Trophoblast cell (in vitro differentiated cells and primary cell): Measurements from ENCODE around the gene ADCY3.

Experiments
- DNase-seq, 2 donors: peaks; one replicate each; pipeline ENCODE4 v3.0.0-alpha.2; 2016
- H2AFZ ChIP-seq: 2 replicates; pipeline ENCODE4 v1.6.1; 2013; ENCODE audit warnings: low read length, moderate library complexity, mild to moderate bottlenecking; ENCODE audit not compliant: insufficient read depth, poor library complexity
- H2AK5ac ChIP-seq: 2 replicates; pipeline ENCODE4 v1.6.1; 2013; ENCODE audit warnings: mild to moderate bottlenecking, low read length
- H2BK120ac ChIP-seq: 2 replicates; pipeline ENCODE4 v1.6.1; 2013; ENCODE audit warnings: low read length, mild to moderate bottlenecking, moderate library complexity; ENCODE audit not compliant: insufficient read depth, poor library complexity
- H2BK12ac ChIP-seq: 2 replicates; pipeline ENCODE4 v1.6.1; 2013; ENCODE audit warnings: mild to moderate bottlenecking, low read length, moderate library complexity
- H2BK5ac ChIP-seq: 2 replicates; pipeline ENCODE4 v1.6.1; 2013; ENCODE audit warnings: low read length, low read depth, moderate library complexity, mild to moderate bottlenecking; ENCODE audit not compliant: poor library complexity
- H3K14ac ChIP-seq: 2 replicates; pipeline ENCODE4 v1.6.1; 2013; ENCODE audit warnings: mild to moderate bottlenecking, low read length
- H3K18ac ChIP-seq: 2 replicates; pipeline ENCODE4 v1.6.1; 2013; ENCODE audit warnings: mild to moderate bottlenecking, low read length
- H3K23ac ChIP-seq: 2 replicates; pipeline ENCODE4 v1.6.1; 2013; ENCODE audit warnings: low read length
- H3K27ac ChIP-seq: 2 replicates; pipeline ENCODE4 v1.5.1; 2013; ENCODE audit warnings: low read depth, mild to moderate bottlenecking, inconsistent platforms, low read length, moderate library complexity
- H3K27me3 ChIP-seq: 2 replicates; pipeline ENCODE4 v1.6.1; 2013; ENCODE audit warnings: inconsistent platforms, mild to moderate bottlenecking, low read length, moderate library complexity; ENCODE audit not compliant: insufficient read depth
- H3K36me3 ChIP-seq, 2 experiments: 1 replicate in 1 of 2; 2 replicates in 1 of 2; pipeline ENCODE4 v1.6.1; 2013; ENCODE audit warnings: low read length in 2 of 2, mild to moderate bottlenecking in 2 of 2, moderate library complexity in 1 of 2; ENCODE audit not compliant: insufficient read depth in 2 of 2, control insufficient read depth in 1 of 2
- H3K4ac ChIP-seq: 2 replicates; pipeline ENCODE4 v1.6.1; 2013; ENCODE audit warnings: low read depth, mild to moderate bottlenecking, low read length, moderate library complexity
- H3K4me1 ChIP-seq, 2 experiments: 1 replicate in 1 of 2; 2 replicates in 1 of 2; pipeline ENCODE4 v1.6.1; 2013; ENCODE audit warnings: low read length in 2 of 2, mild to moderate bottlenecking in 2 of 2, moderate library complexity in 1 of 2; ENCODE audit not compliant: insufficient read depth in 2 of 2, control insufficient read depth in 1 of 2
- H3K4me2 ChIP-seq: 2 replicates; pipeline ENCODE4 v1.6.1; 2013; ENCODE audit warnings: inconsistent platforms, mild to moderate bottlenecking, low read length, moderate library complexity
- H3K4me3 ChIP-seq: 2 replicates; pipeline ENCODE4 v1.5.1; 2013; ENCODE audit warnings: mild to moderate bottlenecking, low read depth, low read length, inconsistent platforms
- H3K79me1 ChIP-seq: one replicate; pipeline ENCODE4 v1.6.1; 2013; ENCODE audit warnings: low read length
- H3K79me2 ChIP-seq: 2 replicates; pipeline ENCODE4 v1.6.1; 2013; ENCODE audit warnings: low read length, mild to moderate bottlenecking; ENCODE audit not compliant: control insufficient read depth, insufficient read depth, poor library complexity
- H3K9ac ChIP-seq: 2 replicates; pipeline ENCODE4 v1.6.1; 2013; ENCODE audit warnings: mild to moderate bottlenecking, low read length
- H3K9me3 ChIP-seq: 2 replicates; pipeline ENCODE4 v1.6.1; 2013; ENCODE audit warnings: low read depth, mild to moderate bottlenecking, control low read depth, inconsistent platforms, low read length; ENCODE audit not compliant: insufficient read depth
- H4K12ac ChIP-seq: 2 replicates; pipeline ENCODE4 v1.6.1; 2013; ENCODE audit warnings: low read depth, mild to moderate bottlenecking, low read length, moderate library complexity
- H4K8ac ChIP-seq: 2 replicates; pipeline ENCODE4 v1.6.1; 2013; ENCODE audit warnings: low read depth, mild to moderate bottlenecking, low read length, moderate library complexity
- H4K91ac ChIP-seq: one replicate; pipeline ENCODE4 v1.6.1; 2013; ENCODE audit warnings: low read depth, mild to moderate bottlenecking, low read length, moderate library complexity
- WGBS: extraction: QIAGEN DNeasy Blood & Tissue Kit; methylation state at CpG from one replicate; pipeline ENCODE4 v1.1.7; 2013; ENCODE audit warnings: missing lambda C conversion rate; ENCODE audit not compliant: insufficient read length, insufficient coverage; ENCODE audit errors: extremely low coverage; 5-methylcytosine and 5-hydroxymethylcytosine counted together

Gene ADCY3

DNA sequence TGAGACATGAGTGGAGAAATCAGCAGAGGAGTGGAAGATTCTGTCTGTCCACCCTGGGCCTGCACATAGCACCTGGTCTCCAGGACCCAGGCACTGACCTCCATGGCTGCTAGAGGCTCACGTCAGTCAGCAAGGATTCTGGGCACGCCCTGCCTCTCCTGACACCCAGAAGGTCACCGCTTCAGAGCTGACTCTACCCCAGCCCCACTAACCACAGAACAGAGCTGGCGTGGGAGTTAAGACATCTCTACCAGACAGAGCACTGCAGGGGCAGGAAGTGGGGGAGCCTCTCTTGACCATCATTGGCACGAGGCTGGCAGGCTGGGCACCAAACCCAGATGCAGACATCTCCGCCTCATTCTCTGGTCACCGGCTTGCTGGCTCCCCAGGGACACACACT is 3.0 kb downstream of the ADCY3 start:
- Histone ChIP-seq H2AFZ (no peak overlapping the region), H3K14ac (no peak overlapping the region), H2BK12ac (no peak overlapping the region), H3K4ac (no peak overlapping the region), H3K36me3 (no peaks in the 10 kb centered on the region), H4K91ac (no peak overlapping the region), H4K12ac (no peak overlapping the region), H3K4me1 (peaks cover 2 to 5% of the 10 kb centered on the region in 2 experiments), H3K18ac (no peak overlapping the region), H2BK5ac (no peak overlapping the region), H3K9me3 (peaks cover 10% of the 10 kb centered on the region), H3K79me1 (no peaks in the 10 kb centered on the region), H3K27me3 (peaks cover 2% of the 10 kb centered on the region), H3K4me3 (no peak overlapping the region), H3K23ac (no peak overlapping the region), H3K79me2 (no peaks in the 10 kb centered on the region), H4K8ac (no peak overlapping the region), H3K9ac (no peak overlapping the region), H3K27ac (no peak overlapping the region), H2BK120ac (no peak overlapping the region), H3K4me2 (no peak overlapping the region), H2AK5ac (no peak overlapping the region)
- no peak for DNase-seq
- WGBS, result no CpG with 5 or more reads among the region's 7 CpGs

DNA sequence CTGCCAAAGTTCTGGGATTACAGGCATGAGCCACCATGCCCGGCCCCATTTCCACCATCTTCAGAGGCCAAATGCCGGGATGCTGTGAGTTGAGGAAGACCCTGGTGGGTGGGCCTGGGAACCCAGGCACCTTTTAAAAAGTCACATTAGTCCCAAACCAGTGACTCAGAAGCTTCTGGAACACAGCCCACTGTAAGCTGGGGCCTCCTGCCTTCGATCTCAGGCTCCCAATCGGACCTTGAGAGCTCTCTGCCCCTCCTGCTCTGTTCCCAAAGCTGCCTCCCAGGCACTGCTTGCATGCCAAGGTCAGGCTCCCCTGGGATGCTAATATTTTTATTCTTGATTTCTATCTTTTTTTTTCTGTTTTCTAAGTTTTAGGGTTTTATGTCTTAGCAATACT is 4.2 kb downstream of the ADCY3 start:
- H2BK12ac ChIP-seq, result no peak overlapping the region
- WGBS, result no CpG with 5 or more reads among the region's 4 CpGs
- H3K18ac ChIP-seq, result no peak overlapping the region
- no peak overlapping the region for H3K27ac ChIP-seq
- no peak overlapping the region for H3K4me2 ChIP-seq
- no peak overlapping the region for H2BK5ac ChIP-seq
- H3K9me3 ChIP-seq, result peaks cover 10% of the 10 kb centered on the region
- no peak overlapping the region for H2BK120ac ChIP-seq
- H3K79me2 ChIP-seq, result no peaks in the 10 kb centered on the region
- no peak overlapping the region for H2AK5ac ChIP-seq
- H3K23ac ChIP-seq, result no peak overlapping the region
- H4K8ac ChIP-seq, result no peak overlapping the region
- peaks cover 2 to 5% of the 10 kb centered on the region in 2 experiments for H3K4me1 ChIP-seq
- H3K36me3 ChIP-seq, result no peaks in the 10 kb centered on the region
- no peak overlapping the region for H3K14ac ChIP-seq
- H3K27me3 ChIP-seq, result peaks cover 2% of the 10 kb centered on the region
- no peak for DNase-seq
- no peak overlapping the region for H4K91ac ChIP-seq
- H4K12ac ChIP-seq, result no peak overlapping the region
- H3K79me1 ChIP-seq, result no peaks in the 10 kb centered on the region
- no peak overlapping the region for H3K4ac ChIP-seq
- H3K9ac ChIP-seq, result no peak overlapping the region
- H3K4me3 ChIP-seq, result no peak overlapping the region
- no peak overlapping the region for H2AFZ ChIP-seq

DNA sequence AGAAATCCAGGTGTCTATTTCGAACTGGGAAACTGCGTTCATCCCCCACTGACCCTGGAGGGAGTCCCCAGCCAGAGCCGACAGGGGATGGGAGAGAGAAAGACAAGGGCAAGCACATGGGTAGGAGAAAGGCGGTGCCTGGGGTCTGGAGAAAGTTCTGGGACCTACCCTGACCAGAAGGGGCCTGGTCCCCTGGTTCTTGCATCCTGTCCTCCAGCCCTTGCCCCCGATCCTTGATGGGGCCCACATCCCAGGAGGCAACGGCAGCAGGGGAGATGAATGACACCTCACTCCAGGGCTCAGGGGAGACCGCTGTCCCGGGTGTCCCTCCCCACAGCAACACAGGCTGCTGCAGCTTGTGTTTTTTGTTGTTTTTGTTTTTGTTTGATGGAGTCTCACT is 4.9 kb downstream of the ADCY3 start:
- no CpG with 5 or more reads among the region's 8 CpGs for WGBS
- peaks cover 10% of the 10 kb centered on the region for H3K9me3 ChIP-seq
- H3K4ac ChIP-seq, result no peak overlapping the region
- H3K79me1 ChIP-seq, result no peaks in the 10 kb centered on the region
- H3K27me3 ChIP-seq, result no peaks in the 10 kb centered on the region
- H4K12ac ChIP-seq, result no peak overlapping the region
- H3K9ac ChIP-seq, result no peak overlapping the region
- DNase-seq, result no peak
- no peak overlapping the region for H2AFZ ChIP-seq
- no peaks in the 10 kb centered on the region for H3K36me3 ChIP-seq
- H2BK120ac ChIP-seq, result no peak overlapping the region
- no peak overlapping the region for H2AK5ac ChIP-seq
- H3K4me1 ChIP-seq, result peaks cover 2 to 5% of the 10 kb centered on the region in 2 experiments
- H3K14ac ChIP-seq, result no peak overlapping the region
- H3K27ac ChIP-seq, result no peak overlapping the region
- no peak overlapping the region for H3K18ac ChIP-seq
- H3K23ac ChIP-seq, result no peak overlapping the region
- H4K91ac ChIP-seq, result no peak overlapping the region
- no peak overlapping the region for H4K8ac ChIP-seq
- no peak overlapping the region for H3K4me2 ChIP-seq
- no peak overlapping the region for H2BK12ac ChIP-seq
- no peaks in the 10 kb centered on the region for H3K79me2 ChIP-seq
- no peak overlapping the region for H3K4me3 ChIP-seq
- no peak overlapping the region for H2BK5ac ChIP-seq

DNA sequence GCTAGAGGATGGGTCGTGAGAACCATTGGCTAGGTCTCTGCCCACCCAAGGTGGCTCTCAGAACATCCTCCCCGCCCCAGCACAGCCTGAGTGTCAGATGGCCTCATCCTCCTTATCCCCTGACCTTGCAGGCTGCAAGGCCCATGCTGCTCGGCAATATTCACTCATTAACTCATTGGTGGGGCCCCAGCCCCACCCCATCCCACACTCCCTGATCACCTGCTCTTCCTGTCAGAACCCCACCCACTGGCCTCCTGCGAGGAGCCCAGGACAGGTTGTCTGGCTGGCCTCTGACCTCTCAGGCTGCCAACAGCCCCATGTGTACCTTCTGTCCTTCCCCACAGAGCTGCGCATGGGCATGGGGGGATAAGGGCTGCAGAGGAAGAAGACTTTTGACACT is 5.3 kb downstream of the ADCY3 start:
- no peaks in the 10 kb centered on the region for H3K79me2 ChIP-seq
- no peak overlapping the region for H4K12ac ChIP-seq
- H2BK5ac ChIP-seq, result no peak overlapping the region
- no peaks in the 10 kb centered on the region for H3K79me1 ChIP-seq
- H2BK120ac ChIP-seq, result no peak overlapping the region
- H3K27me3 ChIP-seq, result no peaks in the 10 kb centered on the region
- no peak for DNase-seq
- H3K4me1 ChIP-seq, result peaks cover 2 to 5% of the 10 kb centered on the region in 2 experiments
- no peak overlapping the region for H3K23ac ChIP-seq
- no peak overlapping the region for H2AFZ ChIP-seq
- no peak overlapping the region for H3K9ac ChIP-seq
- H3K36me3 ChIP-seq, result no peaks in the 10 kb centered on the region
- H3K14ac ChIP-seq, result no peak overlapping the region
- H3K27ac ChIP-seq, result no peak overlapping the region
- H2BK12ac ChIP-seq, result no peak overlapping the region
- H3K9me3 ChIP-seq, result peaks cover 10% of the 10 kb centered on the region
- H3K4me3 ChIP-seq, result no peak overlapping the region
- H4K8ac ChIP-seq, result no peak overlapping the region
- H4K91ac ChIP-seq, result no peak overlapping the region
- no peak overlapping the region for H3K4me2 ChIP-seq
- no peak overlapping the region for H2AK5ac ChIP-seq
- no CpG with 5 or more reads among the region's 5 CpGs for WGBS
- no peak overlapping the region for H3K18ac ChIP-seq
- H3K4ac ChIP-seq, result no peak overlapping the region
